Right lobe of liver (tissue), 4 donors: ENCODE measurements around the gene RNASE8.

Source experiments
- CTCF ChIP-seq, 4 donors: fragments of 200-600 bp in 3 of 4; fragments of 450-650 bp in 1 of 4; IDR thresholded peaks; one replicate each; pipeline versions ENCODE4 v1.5.1 to v1.8.0; 2016 to 2022; ENCODE audit warnings: antibody characterized with exemption in 4 of 4, mild to moderate bottlenecking in 2 of 4
- POLR2A ChIP-seq: fragments of 450-650 bp; IDR thresholded peaks from one replicate; pipeline ENCODE4 v1.6.1; 2017; ENCODE audit warnings: antibody characterized with exemption, mild to moderate bottlenecking
- donor health status: DM: no; HTN: no; CAD: no.
- donor health status: DM: no; HTN: no; CAD: no.
- donor health status: DM: no; HTN: yes; CAD: no.

GRCh38 chr14:21058903-21059302 is 1.3 kb downstream of the RNASE8 start:
- TF ChIP-seq CTCF (IDR thresholded peaks at IDR 0.05) (no peak), POLR2A (no peak)
